Liver (tissue), 9 donors: ENCODE data around the gene RBM28. TPM values are rescaled to one million over a fixed set of nuclear protein-coding genes. Genes with fewer than 3 reads are reported as not detected.

Experiments
- DNase-seq: peaks from one replicate; pipeline ENCODE4 v3.0.0-alpha.2; 2017; ENCODE audit warnings: low spot score
- H3K27ac ChIP-seq, 2 donors: one replicate each; pipeline ENCODE4 v1.7.0; 2013; ENCODE audit warnings: inconsistent platforms in 2 of 2, low read length in 2 of 2, control low read depth in 1 of 2, low read depth in 1 of 2, mild to moderate bottlenecking in 1 of 2
- H3K27me3 ChIP-seq, 4 donors: one replicate each; pipeline versions ENCODE4 v1.6.1 to v1.7.0; 2013; ENCODE audit warnings: low read length in 3 of 4, inconsistent platforms in 1 of 4, mild to moderate bottlenecking in 1 of 4, moderate library complexity in 1 of 4; ENCODE audit not compliant: control insufficient read depth in 4 of 4, insufficient read depth in 4 of 4
- H3K36me3 ChIP-seq, 4 donors: one replicate each; pipeline versions ENCODE4 v1.6.1 to v1.7.0; 2013; ENCODE audit warnings: low read length in 3 of 4, mild to moderate bottlenecking in 3 of 4, low read depth in 1 of 4, moderate library complexity in 1 of 4; ENCODE audit not compliant: control insufficient read depth in 4 of 4, insufficient read depth in 3 of 4
- H3K4me1 ChIP-seq, 4 donors: one replicate each; pipeline versions ENCODE4 v1.6.1 to v1.7.0; 2013; ENCODE audit warnings: low read length in 3 of 4, mild to moderate bottlenecking in 3 of 4, moderate library complexity in 1 of 4; ENCODE audit not compliant: control insufficient read depth in 4 of 4, insufficient read depth in 4 of 4
- H3K4me3 ChIP-seq, 3 donors: one replicate each; pipeline versions ENCODE4 v1.6.1 to v1.7.0; 2013; ENCODE audit warnings: low read length in 3 of 3, control low read depth in 1 of 3, low read depth in 1 of 3, mild to moderate bottlenecking in 1 of 3
- H3K9ac ChIP-seq, 2 donors: one replicate each; pipeline ENCODE4 v1.7.0; 2013; ENCODE audit warnings: low read length in 2 of 2, mild to moderate bottlenecking in 2 of 2, moderate library complexity in 2 of 2, control low read depth in 1 of 2, low read depth in 1 of 2
- H3K9me3 ChIP-seq, 4 donors: one replicate each; pipeline versions ENCODE4 v1.6.1 to v1.7.0; 2013; ENCODE audit warnings: low read length in 3 of 4; ENCODE audit not compliant: control insufficient read depth in 4 of 4
- ATF3 ChIP-seq: IDR thresholded peaks from 2 replicates; pipeline ENCODE4 v1.6.1; 2016; ENCODE audit warnings: antibody characterized with exemption
- CTCF ChIP-seq: fragments of 150-350 bp; IDR thresholded peaks from 2 replicates; pipeline ENCODE4 v1.5.1; 2017; ENCODE audit warnings: improper control_type of control experiment, low read depth, low read length; ENCODE audit not compliant: missing input control
- EGR1 ChIP-seq, 2 donors: IDR thresholded peaks; 2 replicates each; pipeline ENCODE4 v1.6.1; 2016 to 2018; ENCODE audit warnings: antibody characterized with exemption in 2 of 2, low read depth in 2 of 2
- FOXA2 ChIP-seq: IDR thresholded peaks from 2 replicates; pipeline ENCODE4 v1.6.1; 2016; ENCODE audit warnings: antibody characterized with exemption
- GABPA ChIP-seq, 2 donors: IDR thresholded peaks in 1 of 2; conservative IDR thresholded peaks in 1 of 2; 2 replicates each; pipeline ENCODE4 v1.6.1; 2016; ENCODE audit warnings: antibody characterized with exemption in 2 of 2, mild to moderate bottlenecking in 1 of 2, moderate library complexity in 1 of 2
- HNF4A ChIP-seq, 2 donors: conservative IDR thresholded peaks; 2 replicates each; pipeline ENCODE4 v1.6.1; 2016; ENCODE audit warnings: antibody characterized with exemption in 2 of 2, mild to moderate bottlenecking in 2 of 2
- HNF4G ChIP-seq: IDR thresholded peaks from 2 replicates; pipeline ENCODE4 v1.6.1; 2016; ENCODE audit warnings: antibody characterized with exemption
- JUND ChIP-seq, 2 donors: IDR thresholded peaks; 2 replicates each; pipeline ENCODE4 v1.6.1; 2016; ENCODE audit warnings: antibody characterized with exemption in 2 of 2
- NR2F2 ChIP-seq: IDR thresholded peaks from 2 replicates; pipeline ENCODE4 v1.6.1; 2016; ENCODE audit warnings: antibody characterized with exemption
- RAD21 ChIP-seq, 2 donors: IDR thresholded peaks; 2 replicates each; pipeline ENCODE4 v1.6.1; 2016; ENCODE audit warnings: antibody characterized with exemption in 2 of 2, mild to moderate bottlenecking in 2 of 2
- REST ChIP-seq: IDR thresholded peaks from 2 replicates; pipeline ENCODE4 v1.6.1; 2016; ENCODE audit warnings: antibody characterized with exemption, mild to moderate bottlenecking
- SP1 ChIP-seq: IDR thresholded peaks from 2 replicates; pipeline ENCODE4 v1.6.1; 2018; ENCODE audit warnings: antibody characterized with exemption, mild to moderate bottlenecking
- TAF1 ChIP-seq: conservative IDR thresholded peaks from 2 replicates; pipeline ENCODE4 v1.6.1; 2016; ENCODE audit warnings: antibody characterized with exemption, mild to moderate bottlenecking
- YY1 ChIP-seq: IDR thresholded peaks from 2 replicates; pipeline ENCODE4 v1.6.1; 2016; ENCODE audit warnings: antibody characterized with exemption, mild to moderate bottlenecking
- ZBTB33 ChIP-seq: IDR thresholded peaks from 2 replicates; pipeline ENCODE4 v1.6.1; 2016; ENCODE audit warnings: antibody characterized with exemption
- WGBS: extraction: QIAGEN DNeasy Blood & Tissue Kit; methylation state at CpG from one replicate; pipeline ENCODE4 v1.1.7; 2013; 5-methylcytosine and 5-hydroxymethylcytosine counted together
- polyA plus RNA-seq, 2 donors: library from polyadenylated mRNA; stranded (reverse) in 1 of 2; unstranded in 1 of 2; fragments of 200-250 nt in 1 of 2; fragments of >200 nt in 1 of 2; fragmentation: Nextera tagmentation in 1 of 2; extraction: Ambion mirVana in 1 of 2; gene quantifications; one replicate each; pipeline versions ENCODE4 v1.2.1 to v1.2.3, GENCODE V29; 2013 to 2015
- total RNA-seq, 2 donors: library from RNA; depleted of rRNA; stranded (reverse); fragments of >200 nt; gene quantifications; one replicate each; pipeline ENCODE4 v1.2.3, GENCODE V29; 2014
- donor health status: healthy.
- donor health status: healthy.
- donor health status: healthy.
- donor health status: healthy.
- donor health status: healthy.

RBM28 gene
- total and polyA plus RNA-seq, 4 donors = 3.6 to 16.1 (median 11.7) TPM

GRCh38 chr7:128262273-128263028 is 81.3 kb downstream of the RBM28 start:
- no peaks in the 10 kb centered on the region for H3K36me3 ChIP-seq
- no peak overlapping the region for H3K4me3 ChIP-seq
- no peaks in the 10 kb centered on the region for H3K9me3 ChIP-seq
- H3K27ac ChIP-seq = no peak overlapping the region
- H3K9ac ChIP-seq = no peak overlapping the region
- TF ChIP-seq YY1 = no peak
- no peak for TF ChIP-seq GABPA (IDR thresholded peaks at IDR 0.05 in 1 of 2, conservative IDR thresholded peaks at IDR 0.05 in 1 of 2)
- no peak for TF ChIP-seq ATF3
- TF ChIP-seq EGR1 (IDR thresholded peaks at IDR 0.05; ENCODE audit: low read depth in 2 of 2) = no peak
- TF ChIP-seq JUND (IDR thresholded peaks at IDR 0.05) = no peak
- no peak for TF ChIP-seq TAF1
- TF ChIP-seq NR2F2 = no peak
- TF ChIP-seq FOXA2 = no peak
- peaks cover 0 to 1% (median 0%) of the 10 kb centered on the region in 4 donors for H3K27me3 ChIP-seq
- WGBS = 93% methylated on average over 15 of the region's 15 CpGs
- no peak for DNase-seq
- no peaks in the 10 kb centered on the region for H3K4me1 ChIP-seq

- Histone ChIP-seq H3K9me3 (no peaks in the 10 kb centered on the region), H3K9ac (no peak overlapping the region), H3K36me3 (no peaks in the 10 kb centered on the region), H3K27ac (no peak overlapping the region), H3K4me3 (no peak overlapping the region), H3K27me3 (no peaks in the 10 kb centered on the region), H3K4me1 (no peaks in the 10 kb centered on the region)
- no peak for DNase-seq
- TF ChIP-seq GABPA (IDR thresholded peaks at IDR 0.05 in 1 of 2, conservative IDR thresholded peaks at IDR 0.05 in 1 of 2) (no peak), SP1 (no peak), YY1 (no peak), ZBTB33 (no peak), NR2F2 (no peak), FOXA2 (no peak), EGR1 (IDR thresholded peaks at IDR 0.05; ENCODE audit: low read depth in 2 of 2) (no peak), ATF3 (no peak), CTCF (no peak), HNF4A (conservative IDR thresholded peaks at IDR 0.05) (no peak), REST (no peak), HNF4G (no peak), RAD21 (IDR thresholded peaks at IDR 0.05) (no peak)
- 82% methylated on average over 12 of the region's 12 CpGs for WGBS
These were observed 83.5 kb downstream of the RBM28 start for GRCh38 chr7:128260069-128260795.
